Tibial artery (tissue), 4 donors: ENCODE data around the gene PHETA2.
"Not testable (repeated sequence)": the region's sequence is repeated elsewhere in the genome, so short reads cannot be mapped to it uniquely, and the experiment has no call there.

Experiments
- DNase-seq, 2 donors: peaks; one replicate each; pipeline ENCODE4 v3.0.0-alpha.2; 2019
- H3K27ac ChIP-seq, 2 donors: fragments of 200-600 bp; sonication (generic) in 1 of 2; 1 replicate in 1 of 2; 2 replicates in 1 of 2; pipeline ENCODE4 v1.5.1; 2018 to 2019; ENCODE audit warnings: mild to moderate bottlenecking in 1 of 2
- H3K27me3 ChIP-seq, 2 donors: fragments of 200-600 bp; sonication (generic) in 1 of 2; one replicate each; pipeline versions ENCODE4 v1.5.1 to v1.6.0; 2016 to 2019
- H3K36me3 ChIP-seq, 3 donors: fragments of 200-600 bp; sonication (generic) in 2 of 3; one replicate each; pipeline ENCODE4 v1.5.1; 2016 to 2019; ENCODE audit warnings: mild to moderate bottlenecking in 2 of 3
- H3K4me1 ChIP-seq, 4 donors: fragments of 200-600 bp; sonication (generic) in 2 of 4; 1 replicate in 3 of 4; 2 replicates in 1 of 4; pipeline ENCODE4 v1.5.1; 2016 to 2019
- H3K4me3 ChIP-seq, 2 donors: fragments of 200-600 bp; sonication (generic) in 1 of 2; 1 replicate in 1 of 2; 2 replicates in 1 of 2; pipeline ENCODE4 v1.5.1; 2018 to 2019; ENCODE audit warnings: mild to moderate bottlenecking in 2 of 2
- H3K9me3 ChIP-seq, 3 donors: fragments of 200-600 bp; sonication (generic) in 1 of 3; one replicate each; pipeline ENCODE4 v1.5.1; 2016 to 2019
- intact Hi-C: fragments of 100-400 bp; cut with DNase I; formaldehyde crosslinking; loops from one replicate; pipeline ENCODE4 v1.15.0; 2023; ENCODE audit warnings: low total_unique reads
- TF ChIP-seq, protein P1 (sequence below), 2 experiments: fragments of 200-600 bp in 1 of 2; fragments of 450-650 bp in 1 of 2; IDR thresholded peaks; one replicate each; pipeline ENCODE4 v1.5.1; 2017 to 2019; ENCODE audit warnings: antibody characterized with exemption in 2 of 2, mild to moderate bottlenecking in 1 of 2, moderate library complexity in 1 of 2

PHETA2 gene

DNA sequence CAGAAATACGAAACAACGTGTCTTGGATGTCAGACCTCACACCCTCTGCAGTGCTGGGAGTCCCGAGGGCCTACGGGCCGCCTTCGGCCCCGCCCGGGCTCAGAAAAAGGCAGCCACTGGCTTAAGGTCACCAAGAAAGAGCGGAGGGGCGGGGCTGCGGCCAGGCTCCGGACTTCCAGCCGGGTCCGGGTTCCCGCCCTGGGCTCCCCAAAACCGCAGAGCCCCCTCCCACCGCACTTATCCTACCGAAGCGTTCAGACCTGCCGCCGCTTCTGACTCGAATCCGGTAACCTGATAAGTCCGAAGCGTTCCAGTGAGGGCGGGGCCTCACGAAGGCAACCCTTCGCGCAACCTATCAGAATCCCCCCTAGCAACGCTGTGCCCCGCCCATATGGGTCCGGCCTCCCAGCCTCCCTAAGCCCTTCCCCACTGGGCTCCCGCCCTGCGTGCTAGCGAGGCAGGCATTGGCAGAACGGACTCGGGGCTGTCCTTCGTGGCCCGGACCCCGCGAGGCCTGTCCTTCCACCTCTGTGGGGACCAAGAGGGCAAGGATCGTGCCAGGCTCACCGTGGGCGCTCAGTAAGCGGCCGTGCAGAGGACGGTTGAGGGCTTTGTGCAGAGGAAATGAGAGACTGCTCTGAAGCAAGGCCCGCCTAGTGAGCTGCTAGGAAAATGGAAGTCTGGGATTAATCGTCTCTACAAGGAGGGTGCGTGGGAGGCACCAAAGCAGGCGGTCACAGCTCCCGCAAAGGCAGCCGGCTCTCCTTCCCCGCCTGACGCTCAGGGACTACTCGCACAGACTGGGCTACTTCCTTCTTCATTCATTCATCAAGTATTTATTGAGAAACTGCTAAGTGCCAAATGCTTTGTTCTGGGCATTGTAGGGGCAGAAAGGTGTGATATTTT lies 3.3 kb upstream of the PHETA2 start, which contains the start of gene NAGA:
Gene NAGA, minus strand, starts transcription at position 296 of the 906 bp plus-strand sequence. CDS start 515 bp downstream, outside the sequence.
- TF ChIP-seq, protein P1, sequence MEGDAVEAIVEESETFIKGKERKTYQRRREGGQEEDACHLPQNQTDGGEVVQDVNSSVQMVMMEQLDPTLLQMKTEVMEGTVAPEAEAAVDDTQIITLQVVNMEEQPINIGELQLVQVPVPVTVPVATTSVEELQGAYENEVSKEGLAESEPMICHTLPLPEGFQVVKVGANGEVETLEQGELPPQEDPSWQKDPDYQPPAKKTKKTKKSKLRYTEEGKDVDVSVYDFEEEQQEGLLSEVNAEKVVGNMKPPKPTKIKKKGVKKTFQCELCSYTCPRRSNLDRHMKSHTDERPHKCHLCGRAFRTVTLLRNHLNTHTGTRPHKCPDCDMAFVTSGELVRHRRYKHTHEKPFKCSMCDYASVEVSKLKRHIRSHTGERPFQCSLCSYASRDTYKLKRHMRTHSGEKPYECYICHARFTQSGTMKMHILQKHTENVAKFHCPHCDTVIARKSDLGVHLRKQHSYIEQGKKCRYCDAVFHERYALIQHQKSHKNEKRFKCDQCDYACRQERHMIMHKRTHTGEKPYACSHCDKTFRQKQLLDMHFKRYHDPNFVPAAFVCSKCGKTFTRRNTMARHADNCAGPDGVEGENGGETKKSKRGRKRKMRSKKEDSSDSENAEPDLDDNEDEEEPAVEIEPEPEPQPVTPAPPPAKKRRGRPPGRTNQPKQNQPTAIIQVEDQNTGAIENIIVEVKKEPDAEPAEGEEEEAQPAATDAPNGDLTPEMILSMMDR (IDR thresholded peaks at IDR 0.05): no peak
- peaks cover 0 to 41% (median 29%) of the 10 kb centered on the region in 4 donors for H3K4me1 ChIP-seq
- intact Hi-C loops: loop anchor here (10.0 kb wide), 1 partner anchor 236 kb away; the partner anchor contains the start of gene SREBF2

GRCh38 chr22:42071508-42071907 lies 2.5 kb upstream of the PHETA2 start:
- Histone ChIP-seq H3K36me3 (peaks cover 1 to 30% (median 19%) of the 10 kb centered on the region in 3 donors), H3K4me3 (peak overlapping the region; percentile 53 to 81), H3K4me1 (peaks cover 0 to 42% (median 29%) of the 10 kb centered on the region in 4 donors), H3K27ac (peak overlapping the region; percentile 81 to 83)
- intact Hi-C loops: loop anchor here (10.0 kb wide), 1 partner anchor 237 kb away; the partner anchor contains the start of gene SREBF2
- not testable (repeated sequence) for DNase-seq, H3K27me3 ChIP-seq, H3K9me3 ChIP-seq

More for the DNA sequence above, 3.3 kb upstream of the PHETA2 start, which contains the start of gene NAGA:
- Histone ChIP-seq H3K27ac (peak within 1 kb of the TSS; percentile 81 to 83), H3K4me3 (peak within 1 kb of the TSS; percentile 53 to 81), H3K36me3 (peaks cover 9 to 30% (median 26%) of the 10 kb centered on the region in 3 donors), H3K27me3 (no peaks in the 10 kb centered on the region), H3K9me3 (no peaks in the 10 kb centered on the region)
- DNase-seq: peak; percentile 97 to 99

GRCh38 chr22:42072606-42073330 lies 1.3 kb upstream of the PHETA2 start:
- Histone ChIP-seq H3K27ac (no peak overlapping the region), H3K27me3 (no peaks in the 10 kb centered on the region), H3K4me1 (peaks cover 0 to 51% (median 33%) of the 10 kb centered on the region in 4 donors), H3K36me3 (peaks cover 0 to 27% (median 15%) of the 10 kb centered on the region in 3 donors), H3K9me3 (no peaks in the 10 kb centered on the region), H3K4me3 (no peak overlapping the region)
- intact Hi-C loops: loop anchor here (10.0 kb wide), 1 partner anchor 238 kb away; the partner anchor contains the start of gene SREBF2
- TF ChIP-seq, protein P1 (IDR thresholded peaks at IDR 0.05): no peak
- no peak for DNase-seq

- Histone ChIP-seq H3K36me3 (peaks cover 0 to 22% (median 9%) of the 10 kb centered on the region in 3 donors), H3K9me3 (no peaks in the 10 kb centered on the region), H3K27ac (peak overlapping the region; percentile 96 to 97), H3K4me1 (peaks cover 0 to 60% (median 42%) of the 10 kb centered on the region in 4 donors), H3K27me3 (no peaks in the 10 kb centered on the region), H3K4me3 (peak overlapping the region; percentile 73 to 82)
- TF ChIP-seq, protein P1 (IDR thresholded peaks at IDR 0.05): no peak
- intact Hi-C loops: loop anchor here (10.0 kb wide), 1 partner anchor 239 kb away; the partner anchor contains the start of gene SREBF2
- no peak for DNase-seq
Observed at GRCh38 chr22:42073621-42074041, 417 bp upstream of the PHETA2 start.

- H3K9me3 ChIP-seq: no peaks in the 10 kb centered on the region
- TF ChIP-seq, protein P1 (IDR thresholded peaks at IDR 0.05): no peak
- H3K27ac ChIP-seq: peak overlapping the region; percentile 96 to 97
- peak overlapping the region; percentile 73 to 82 for H3K4me3 ChIP-seq
- H3K36me3 ChIP-seq: peaks cover 0 to 22% (median 9%) of the 10 kb centered on the region in 3 donors
- H3K27me3 ChIP-seq: no peaks in the 10 kb centered on the region
- peaks cover 0 to 56% (median 42%) of the 10 kb centered on the region in 4 donors for H3K4me1 ChIP-seq
- intact Hi-C loops: loop anchor here (10.0 kb wide), 1 partner anchor 240 kb away; the partner anchor contains the start of gene SREBF2
- no peak for DNase-seq
Observed at GRCh38 chr22:42074846-42075676, 1.0 kb downstream of the PHETA2 start.
